ENCODE data around the gene HPS4. TPM values are rescaled to one million over a fixed set of nuclear protein-coding genes. Genes with fewer than 3 reads are reported as not detected.

HPS4 gene
- total and polyA plus RNA-seq, 2 of the 8 experiments (the other 6 are each of a cell fraction or from before 2014, with no cell fraction given) = 28.0 to 35.2 TPM

DNA sequence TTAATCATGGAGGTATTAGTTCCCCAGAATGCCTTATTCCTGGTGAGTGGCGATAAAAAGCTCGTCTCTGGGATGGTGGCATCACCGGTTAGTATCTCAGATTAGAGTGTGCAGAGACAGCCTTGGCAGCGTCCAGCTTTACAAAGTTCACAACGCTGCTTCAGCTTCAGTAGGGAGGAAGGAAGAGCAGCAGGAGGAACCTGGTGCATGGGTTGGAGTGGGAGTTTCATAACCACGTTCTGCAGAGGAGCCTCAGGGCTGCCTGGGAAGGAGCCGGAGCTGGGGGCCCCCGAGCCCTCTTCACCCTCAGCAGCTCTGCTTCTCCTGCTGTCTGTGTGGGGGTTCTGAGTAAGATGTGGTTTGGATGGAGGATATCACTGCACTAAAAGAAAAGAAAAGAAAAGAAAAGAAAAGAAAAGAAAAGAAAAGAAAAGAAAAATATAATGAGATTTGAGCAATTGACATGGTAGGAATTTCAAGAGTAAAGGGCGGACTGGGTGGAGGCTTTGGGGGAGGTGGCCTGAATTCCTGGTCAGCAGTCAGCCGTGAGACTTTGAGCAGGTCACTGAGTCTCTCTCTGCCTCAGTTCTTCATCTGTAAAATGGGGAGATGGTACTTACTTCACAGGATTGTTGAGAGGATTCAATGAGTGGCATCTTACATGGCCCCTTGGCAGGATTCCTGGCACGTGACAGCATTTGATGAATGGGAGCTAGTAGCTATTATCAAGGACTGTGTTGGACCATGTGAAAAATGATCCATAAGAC lies 48.1 kb downstream of the HPS4 start:
- Histone ChIP-seq H3K23me2 (ENCODE audit: low read depth, low read length) (0 out of 2 replicates have a peak, but pooled peaks cover 2% of the 10 kb centered on the region), H4K20me1 (replicated peaks in 1 of 2; ENCODE audit: control insufficient read depth in 1 of 2, insufficient read depth in 2 of 2, low read length in 2 of 2) (peaks cover 0 to 11% of the 10 kb centered on the region in 2 experiments), H3K4me1 (replicated peaks in 1 of 4; ENCODE audit: control insufficient read depth in 3 of 4, insufficient read depth in 4 of 4, low read length in 3 of 4) (no peaks in the 10 kb centered on the region), H3K27me3 (replicated peaks in 1 of 4; ENCODE audit: control insufficient read depth in 3 of 4, extremely low read depth in 1 of 4, insufficient read depth in 3 of 4, low read length in 3 of 4) (peaks cover 0 to 2% (median 0%) of the 10 kb centered on the region in 4 experiments; a peak in 2 of 7 replicates), H3K23ac (ENCODE audit: insufficient read length) (no peak overlapping the region), H3K27ac (ENCODE audit: low read depth, low read length) (no peak overlapping the region), H4K8ac (ENCODE audit: extremely low read depth, insufficient read depth, low read length) (no peak overlapping the region), H3K18ac (ENCODE audit: extremely low read depth, low read length) (no peak overlapping the region), H2BK5ac (ENCODE audit: low read depth, low read length) (no peak overlapping the region), H3K79me2 (ENCODE audit: control insufficient read depth in 1 of 2, insufficient read depth in 2 of 2, low read length in 2 of 2) (no peaks in the 10 kb centered on the region; a peak in 1 of 4 replicates), H4K5ac (ENCODE audit: insufficient read length, low read depth, low read length) (no peak overlapping the region), H2AK5ac (ENCODE audit: low read depth, low read length) (no peak overlapping the region), H3K9ac (replicated peaks in 1 of 4; ENCODE audit: extremely low read depth in 1 of 4, low read depth in 3 of 4, low read length in 3 of 4) (no peak overlapping the region), H4K91ac (replicated peaks; ENCODE audit: insufficient read length, low read length) (no peak overlapping the region), H3K9me3 (ENCODE audit: insufficient read depth in 2 of 2, low read depth in 1 of 2, low read length in 1 of 2) (no peaks in the 10 kb centered on the region), H3K79me1 (ENCODE audit: low read depth, low read length) (peaks cover 11% of the 10 kb centered on the region), H3K4me2 (ENCODE audit: insufficient read depth in 1 of 2, low read depth in 2 of 2, low read length in 2 of 2) (no peak overlapping the region), H3K36me3 (ENCODE audit: control insufficient read depth in 2 of 4, insufficient read depth in 4 of 4, low read length in 3 of 4) (peaks cover 0 to 7% (median 4%) of the 10 kb centered on the region in 4 experiments; a peak in 4 of 8 replicates), H2BK15ac (ENCODE audit: low read length) (no peak overlapping the region), H2AFZ (ENCODE audit: low read length) (no peak overlapping the region), H3K14ac (ENCODE audit: insufficient read length) (no peak overlapping the region), H3K4ac (replicated peaks; ENCODE audit: insufficient read length, low read depth, low read length) (no peak overlapping the region), H2BK12ac (ENCODE audit: low read depth, low read length) (no peak overlapping the region), H2BK20ac (ENCODE audit: low read length) (no peak overlapping the region), H2BK120ac (replicated peaks; ENCODE audit: low read depth, low read length) (no peak overlapping the region), H3K4me3 (ENCODE audit: extremely low read depth in 1 of 4, insufficient read depth in 2 of 4, low read depth in 3 of 4, low read length in 4 of 4) (no peak overlapping the region), H3K56ac (replicated peaks; ENCODE audit: insufficient read length, low read depth, low read length) (no peak overlapping the region)
- DNase-seq (ENCODE audit: low read depth in 1 of 2, low spot score in 2 of 2) (no peak), FAIRE-seq (no peak)
- 88% methylated on average over 11 of the region's 11 CpGs; no CpG with 5 or more reads in 1 of the 2 experiments for WGBS, 2 experiments (ENCODE audit: extremely low coverage in 1 of 2, insufficient coverage in 1 of 2, insufficient read length in 1 of 2, insufficient replicate concordance in 2 of 2, low coverage in 1 of 2, low lambda C conversion rate in 2 of 2, missing lambda C conversion rate in 1 of 2)
- CTCF ChIA-PET (ENCODE audit: partially characterized antibody) = interaction anchor here (0.5 to 2.7 kb wide), 12 partner anchors 9 to 1678 kb away, joined by 3 to 14 read pairs (median 4); no protein-coding TSS in a partner anchor
- POLR2A ChIA-PET (ENCODE audit: partially characterized antibody) = interaction anchor here (0.6 to 5.1 kb wide), 4 partner anchors 11 to 212 kb away, joined by 3 to 14 read pairs (median 4); partner anchors contain the start of genes HPS4 and SRRD
- TF ChIP-seq EGR1 (IDR thresholded peaks at IDR 0.05; ENCODE audit: borderline replicate concordance, low read depth, low read length) (no peak), MAFK (IDR thresholded peaks at IDR 0.05; ENCODE audit: low read depth, low read length) (no peak), RAD21 (IDR thresholded peaks at IDR 0.05 in 1 of 2, conservative IDR thresholded peaks at IDR 0.05 in 1 of 2; ENCODE audit: low read depth in 2 of 2, low read length in 2 of 2) (no peak), HDAC6 (IDR thresholded peaks at IDR 0.05; ENCODE audit: low read depth, low read length) (no peak), SP2 (IDR thresholded peaks at IDR 0.05; ENCODE audit: low read length) (no peak), EP300 (IDR thresholded peaks at IDR 0.05; ENCODE audit: borderline replicate concordance in 1 of 2, low read depth in 2 of 2, low read length in 2 of 2) (no peak), SP1 (IDR thresholded peaks at IDR 0.05; ENCODE audit: low read depth, low read length) (no peak), RFX5 (IDR thresholded peaks at IDR 0.05; ENCODE audit: borderline replicate concordance, low read depth, low read length) (no peak), BRCA1 (IDR thresholded peaks at IDR 0.05; ENCODE audit: low read depth, low read length) (no peak), TEAD4 (IDR thresholded peaks at IDR 0.05; ENCODE audit: low read depth, low read length) (no peak), RNF2 (IDR thresholded peaks at IDR 0.05; ENCODE audit: borderline replicate concordance, low read depth, low read length, missing control alignments, poor library complexity, severe bottlenecking) (no peak)

Data from H1 (cell line).